HG02884 (cell line): Measurements from ENCODE around the gene MALRD1.

Source experiments
- ATAC-seq: cut with Tn5 transposase; IDR thresholded peaks from one replicate; pipeline ENCODE4 v1.9.1; 2021; ENCODE audit warnings: mild to moderate bottlenecking, moderate library complexity; ENCODE audit not compliant: unreplicated experiment

The MALRD1 gene

DNA sequence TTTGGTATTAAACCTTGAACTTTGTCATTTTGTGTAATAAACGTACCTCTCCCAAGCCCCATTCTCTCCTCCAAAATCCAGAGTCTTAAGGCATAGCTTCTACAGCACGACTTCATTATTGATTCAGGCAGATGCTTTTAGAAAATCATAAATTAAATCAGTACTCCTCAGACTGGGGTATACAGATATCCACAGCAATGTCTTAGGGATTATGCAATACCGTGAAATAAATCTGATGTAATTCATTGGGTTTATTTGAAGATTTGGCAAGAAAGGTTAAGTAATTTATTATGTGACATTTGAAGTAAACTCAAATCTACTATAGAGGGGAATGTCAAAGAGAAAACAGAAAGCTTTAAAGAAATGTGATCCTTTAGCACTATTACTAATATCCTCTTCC is 521.5 kb downstream of the MALRD1 start:
- no peak for ATAC-seq

DNA sequence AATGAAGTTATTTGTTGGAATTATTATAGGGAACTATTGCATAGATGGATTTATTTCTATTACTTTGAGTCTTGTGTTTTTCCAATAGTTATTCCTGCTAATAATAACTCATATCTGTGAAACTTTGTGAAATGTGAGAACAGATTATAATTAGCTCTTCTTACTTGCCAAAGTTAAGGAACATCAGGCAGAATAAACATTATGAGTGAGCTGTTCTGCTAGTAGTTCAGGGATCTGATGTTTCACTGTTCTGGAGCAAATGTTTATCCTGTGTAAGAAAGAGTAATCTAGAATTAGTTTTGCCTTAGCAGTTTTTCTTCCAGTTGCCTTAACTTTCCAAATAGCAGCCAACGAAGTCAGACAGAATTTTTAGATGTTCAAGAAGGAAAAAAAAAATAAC is 522.4 kb downstream of the MALRD1 start:
- ATAC-seq, result no peak

DNA sequence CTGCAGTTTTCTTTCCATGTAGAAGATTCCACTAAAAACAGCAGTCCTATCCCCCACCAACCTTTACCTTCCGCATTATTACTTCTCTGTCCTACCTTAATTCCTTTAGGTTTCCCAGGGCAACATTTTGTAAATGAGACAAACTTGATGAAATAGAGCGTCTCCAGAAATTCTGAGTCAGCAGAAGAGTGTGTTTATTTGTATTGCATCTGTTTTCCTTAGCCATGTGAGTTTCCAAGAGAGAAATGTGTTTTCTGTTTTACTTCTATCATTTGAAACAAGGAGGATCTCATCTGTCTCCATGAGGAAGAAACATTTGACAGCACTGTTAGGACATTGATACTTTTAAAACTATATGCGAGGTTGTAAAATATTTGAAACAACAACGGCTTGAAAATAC is 523.5 kb downstream of the MALRD1 start:
- ATAC-seq, result no peak

DNA sequence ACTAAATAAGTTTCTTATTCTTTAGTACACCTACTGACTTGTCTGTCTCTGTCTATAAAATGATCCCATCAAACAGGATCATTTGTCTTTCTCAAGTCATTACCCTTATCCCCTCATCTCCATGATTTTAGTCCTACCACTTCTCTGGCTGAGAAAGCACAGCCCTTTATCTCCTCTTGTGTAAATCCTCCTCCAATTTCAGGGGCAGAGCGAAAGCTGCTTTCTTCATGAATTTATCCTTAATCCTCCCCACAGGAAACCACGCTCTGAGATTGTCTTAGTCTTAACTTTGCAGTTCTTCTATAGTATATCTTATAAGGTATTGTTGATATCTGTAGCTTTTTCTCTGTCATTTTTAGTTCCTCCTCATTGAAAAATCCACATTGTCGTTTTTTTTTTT is 528.0 kb downstream of the MALRD1 start:
- ATAC-seq, result no peak

DNA sequence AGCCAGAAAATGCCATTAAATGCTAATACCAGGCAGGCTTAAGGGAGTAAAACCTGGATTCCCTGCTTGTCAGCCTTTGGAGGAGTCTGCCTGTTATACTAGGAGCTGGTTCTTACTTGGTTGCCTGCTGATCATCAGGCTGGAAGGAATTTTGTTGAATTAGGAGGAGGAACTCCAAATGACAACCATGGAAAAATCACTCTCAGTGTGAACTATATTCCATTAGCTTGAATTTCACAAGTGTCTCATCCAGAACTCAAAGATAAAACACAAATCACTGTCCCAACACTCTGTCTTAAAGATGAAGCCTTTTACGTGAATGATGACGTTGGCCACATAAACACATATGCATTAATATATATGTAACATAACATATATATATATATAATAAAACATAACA is 528.8 kb downstream of the MALRD1 start:
- no peak for ATAC-seq

DNA sequence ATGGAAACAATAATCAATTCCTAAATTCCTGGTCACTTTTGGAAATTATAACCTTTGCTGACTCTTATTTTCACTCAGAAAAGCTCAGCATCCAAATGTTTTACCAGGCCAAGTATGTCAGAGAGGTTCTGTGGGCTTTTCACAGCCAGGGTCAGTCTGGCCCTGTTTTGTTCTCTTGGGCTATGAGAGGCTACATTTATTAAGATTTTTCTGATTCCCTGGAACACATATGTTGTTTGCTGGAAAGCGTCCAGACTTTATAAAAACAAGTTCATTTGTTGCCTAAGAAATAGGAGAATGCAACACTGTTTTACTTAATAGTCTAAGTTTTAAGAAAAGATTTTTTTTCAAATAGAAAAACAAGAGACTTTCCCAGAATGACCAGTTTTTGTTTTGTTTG is 529.2 kb downstream of the MALRD1 start:
- no peak for ATAC-seq

DNA sequence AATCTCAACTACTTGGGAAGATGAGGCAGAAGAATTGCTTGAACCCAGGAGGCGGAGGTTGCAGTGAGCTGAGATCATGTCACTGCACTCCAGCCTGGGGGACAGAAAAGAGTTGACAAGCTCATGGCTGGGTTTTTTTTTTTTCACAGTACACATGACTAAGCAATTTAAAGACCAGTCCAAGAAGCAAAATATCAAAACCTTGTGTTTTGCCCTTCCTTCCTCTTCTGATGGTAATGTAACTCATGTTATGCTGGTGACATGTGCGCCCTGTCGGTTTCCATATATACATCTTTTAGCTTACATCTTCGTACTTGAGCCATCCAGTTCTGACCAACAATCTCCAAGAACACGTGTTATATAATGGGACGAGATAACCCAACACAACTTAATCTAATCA is 530.0 kb downstream of the MALRD1 start:
- ATAC-seq, result no peak

DNA sequence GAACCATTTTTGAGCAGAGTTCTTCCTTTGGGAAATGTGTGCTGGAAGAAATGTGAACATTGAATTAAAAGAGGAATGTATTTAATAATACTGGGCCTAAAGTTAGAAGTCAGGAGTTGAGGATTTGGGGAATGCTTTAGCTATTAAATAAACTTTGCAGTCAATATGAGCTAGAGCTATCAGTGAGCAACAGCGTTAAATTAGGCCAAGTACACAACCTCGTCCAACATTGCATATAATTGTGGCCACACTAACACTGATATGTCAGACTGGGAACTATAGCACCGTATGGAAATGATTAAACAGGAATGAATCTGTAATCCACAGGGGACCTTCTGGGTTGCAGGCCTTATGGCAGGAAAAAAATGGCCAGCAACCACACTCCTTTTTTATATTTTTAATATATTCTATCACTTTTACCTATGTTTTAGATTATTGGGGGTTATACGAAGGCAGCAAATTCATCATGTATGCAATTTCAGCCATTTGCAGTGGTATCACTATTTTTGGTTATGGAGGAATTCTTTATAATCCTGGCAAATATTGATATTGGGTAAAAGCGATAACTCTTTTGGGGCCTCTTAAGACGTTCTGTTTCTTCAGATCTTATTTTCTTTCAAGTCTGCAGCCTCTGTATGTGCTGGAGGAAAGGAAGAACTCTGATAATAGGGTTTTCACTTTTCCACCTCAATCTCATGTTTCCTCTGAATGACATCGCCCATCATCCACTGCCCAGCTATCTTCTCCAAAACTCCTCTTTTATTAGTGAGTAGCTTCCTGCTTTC is 531.4 kb downstream of the MALRD1 start:
- ATAC-seq, result no peak

DNA sequence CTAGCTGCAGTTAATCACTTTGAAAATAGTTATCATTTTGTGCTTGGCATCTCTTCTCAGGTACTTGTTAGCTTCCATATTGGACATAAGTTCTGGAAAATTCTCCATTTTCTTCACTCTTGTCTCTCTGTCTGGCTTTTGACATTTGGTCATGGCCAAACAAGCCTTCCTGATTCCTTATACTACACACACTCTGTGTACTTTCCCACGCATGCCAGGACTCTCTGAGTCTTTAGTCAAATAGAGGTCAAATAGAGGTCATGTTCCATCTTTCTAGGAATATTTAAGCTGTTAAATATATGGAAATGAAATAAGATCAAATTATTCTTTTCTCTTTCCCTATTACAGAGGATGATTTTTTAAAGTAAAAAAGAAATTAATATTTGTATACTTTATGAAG is 532.1 kb downstream of the MALRD1 start:
- ATAC-seq, result no peak

DNA sequence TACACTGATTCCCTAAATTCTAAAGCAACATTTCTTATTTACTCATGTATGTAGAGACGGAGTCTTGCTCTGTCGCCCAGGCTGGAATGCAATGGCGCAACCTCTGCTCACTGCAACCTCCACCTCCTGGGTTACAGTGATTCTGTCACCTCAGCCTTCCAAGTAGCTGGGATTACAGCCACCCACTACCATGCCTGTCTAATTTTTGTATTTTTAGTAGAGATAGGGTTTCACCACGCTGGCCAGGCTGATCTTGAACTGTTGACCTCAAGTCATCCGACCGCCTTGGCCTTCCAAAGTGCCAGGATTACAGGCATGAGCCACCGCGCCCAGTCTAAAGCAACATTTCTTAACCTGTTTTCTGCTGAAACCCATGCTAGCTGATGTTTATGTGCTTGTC is 540.0 kb downstream of the MALRD1 start:
- ATAC-seq, result no peak

DNA sequence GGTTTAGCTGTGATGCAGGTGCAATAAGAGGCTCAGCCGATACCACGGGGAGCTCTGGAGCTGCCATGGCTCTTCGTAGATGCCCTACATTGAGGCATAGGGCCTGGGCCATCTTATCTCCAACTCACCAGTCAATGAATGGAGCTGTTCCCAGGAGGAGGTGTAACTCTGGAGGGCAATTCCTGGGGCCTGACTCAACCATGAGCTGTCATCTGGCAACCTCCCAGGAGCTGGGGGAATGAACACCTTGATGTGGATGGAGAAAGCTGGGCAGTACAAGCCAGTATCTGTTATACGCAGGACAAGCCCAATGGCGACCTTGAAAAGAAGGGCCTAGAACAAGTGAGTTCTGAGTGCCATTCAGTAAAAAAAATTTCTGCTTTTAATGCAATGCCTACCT is 543.7 kb downstream of the MALRD1 start:
- ATAC-seq, result no peak

DNA sequence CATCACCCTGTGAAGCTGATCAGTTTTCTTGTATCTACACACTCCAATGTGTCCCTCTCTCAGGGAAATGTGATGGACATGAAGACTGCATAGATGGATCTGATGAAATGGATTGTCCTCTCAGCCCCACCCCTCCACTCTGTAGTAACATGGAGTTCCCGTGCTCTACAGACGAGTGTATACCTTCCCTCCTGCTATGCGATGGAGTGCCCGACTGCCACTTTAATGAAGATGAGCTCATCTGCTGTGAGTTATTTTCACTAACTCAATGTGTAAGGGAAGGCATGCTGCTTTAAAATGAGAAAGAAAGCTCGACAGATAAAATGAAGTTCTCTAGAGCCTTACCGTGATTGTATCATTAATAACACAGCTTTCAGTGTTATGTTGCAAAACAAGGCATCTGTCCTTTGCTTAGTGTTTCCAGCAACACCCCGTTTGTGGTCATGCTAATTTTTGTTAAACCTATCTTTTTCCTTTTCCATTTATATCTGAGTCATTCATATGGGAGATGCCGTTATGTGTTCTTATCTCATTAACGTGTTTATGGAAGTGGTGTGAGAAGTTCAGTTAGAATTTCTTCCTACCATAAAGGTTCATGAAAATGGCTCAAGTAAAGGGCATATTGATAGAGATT is 546.7 kb downstream of the MALRD1 start:
- ATAC-seq, result no peak

DNA sequence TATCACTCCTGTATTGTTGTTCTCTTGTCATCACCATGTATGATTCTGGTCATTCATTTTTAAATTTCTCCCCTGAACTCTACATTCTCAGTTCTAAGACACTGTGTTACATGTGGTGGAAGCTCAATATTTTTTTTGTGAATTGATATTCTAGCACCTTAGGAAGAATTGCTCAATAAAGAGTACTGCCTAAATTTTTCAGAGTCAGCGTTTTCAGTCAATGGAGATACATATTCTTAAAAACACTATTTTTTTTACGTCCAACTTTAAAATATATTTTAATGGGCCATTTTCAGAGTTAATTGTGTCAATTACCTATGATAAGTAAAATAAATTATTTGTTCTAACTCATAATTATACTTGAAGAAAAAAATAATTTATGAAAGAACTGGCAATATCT is 557.2 kb downstream of the MALRD1 start:
- ATAC-seq, result no peak

DNA sequence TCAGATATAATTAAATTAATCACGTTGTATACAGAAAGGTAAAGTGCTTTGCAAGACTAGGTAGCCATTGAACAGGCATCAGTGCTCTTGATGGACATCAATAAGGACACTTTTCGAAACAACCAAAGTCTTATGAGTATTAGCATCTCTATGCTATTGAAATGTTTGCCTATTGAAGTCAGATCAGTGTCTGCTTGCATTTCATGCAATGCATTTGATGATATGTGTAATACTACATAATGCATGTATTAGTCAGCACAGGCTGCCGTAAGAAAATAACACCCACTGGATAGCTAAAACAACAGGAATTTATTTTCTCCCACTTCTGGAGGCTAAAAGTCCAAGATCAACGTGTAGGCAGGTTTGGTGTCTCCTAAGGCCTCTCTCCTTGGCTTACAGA is 558.4 kb downstream of the MALRD1 start:
- no peak for ATAC-seq

DNA sequence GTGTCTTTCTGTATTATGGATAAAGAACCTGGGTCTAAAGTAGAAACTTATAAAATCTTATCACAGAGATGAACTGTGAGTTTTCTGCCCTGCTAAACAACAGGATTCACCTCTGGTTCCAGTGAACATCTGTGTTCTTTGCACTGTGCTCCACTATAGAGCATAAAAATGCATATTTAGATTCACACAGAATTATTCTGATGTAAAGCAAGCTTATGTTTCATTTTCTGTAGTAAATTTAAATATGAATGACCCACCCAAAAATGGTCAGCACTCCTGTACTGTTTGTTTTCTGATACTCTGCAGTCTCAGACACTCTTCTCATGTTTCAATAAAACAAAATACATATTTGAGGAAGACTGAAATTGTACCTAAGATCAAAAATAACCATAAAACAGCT is 563.2 kb downstream of the MALRD1 start:
- ATAC-seq, result no peak

DNA sequence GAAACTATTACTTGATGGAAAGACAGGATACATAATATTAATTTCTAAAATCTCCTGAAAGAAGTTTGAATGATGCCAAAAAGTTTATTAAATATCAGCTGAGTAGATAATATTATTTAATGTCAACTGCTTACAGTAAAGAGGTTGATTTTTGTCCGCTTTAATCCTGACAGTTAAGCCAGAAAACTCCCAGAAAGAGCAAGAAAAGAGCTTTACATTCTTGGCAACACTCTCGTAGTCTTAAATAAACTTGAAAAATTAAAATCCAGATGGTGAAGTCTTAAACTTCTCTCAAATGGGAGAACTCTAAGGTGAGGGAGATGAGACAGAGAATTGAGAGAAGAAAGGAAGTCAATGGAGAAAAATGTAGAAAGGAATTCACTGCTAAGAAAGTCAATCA is 568.4 kb downstream of the MALRD1 start:
- no peak for ATAC-seq

DNA sequence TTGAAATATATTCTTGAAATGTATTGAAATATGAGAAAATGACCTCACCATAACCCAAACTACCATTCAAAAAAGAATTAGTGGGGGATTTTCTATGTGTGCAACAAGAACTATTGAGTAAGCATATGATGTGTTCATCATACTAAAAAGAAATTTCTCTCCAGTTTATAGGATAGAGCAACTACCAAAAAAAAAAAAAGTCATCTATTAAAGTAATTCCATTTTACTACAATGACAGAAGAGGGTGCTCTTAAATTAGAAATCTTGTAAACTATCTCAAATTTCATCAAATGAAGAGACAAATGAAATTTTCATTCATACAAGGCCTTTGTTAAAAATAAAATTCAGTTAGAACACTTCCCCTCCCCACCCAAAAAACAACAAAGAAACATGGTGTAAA is 572.2 kb downstream of the MALRD1 start:
- no peak for ATAC-seq

DNA sequence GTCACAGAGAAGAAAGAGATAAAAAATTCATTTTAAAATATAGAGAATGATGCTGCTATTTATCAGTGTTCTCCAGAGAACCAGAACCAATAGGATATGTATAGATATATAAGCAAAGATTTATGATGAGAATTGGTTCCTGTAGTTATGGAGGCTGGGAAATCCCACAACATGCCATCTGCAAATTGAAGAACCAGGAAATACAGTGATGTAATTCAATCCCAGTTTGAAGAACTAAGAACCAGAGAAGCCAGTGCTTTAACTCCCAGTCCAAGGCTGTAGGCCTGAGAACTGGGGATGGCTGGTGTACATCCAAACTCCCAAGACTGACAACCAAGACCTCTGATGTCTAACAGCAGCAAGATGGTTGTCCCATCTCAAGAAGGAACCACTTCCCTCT is 574.7 kb downstream of the MALRD1 start:
- ATAC-seq, result no peak

DNA sequence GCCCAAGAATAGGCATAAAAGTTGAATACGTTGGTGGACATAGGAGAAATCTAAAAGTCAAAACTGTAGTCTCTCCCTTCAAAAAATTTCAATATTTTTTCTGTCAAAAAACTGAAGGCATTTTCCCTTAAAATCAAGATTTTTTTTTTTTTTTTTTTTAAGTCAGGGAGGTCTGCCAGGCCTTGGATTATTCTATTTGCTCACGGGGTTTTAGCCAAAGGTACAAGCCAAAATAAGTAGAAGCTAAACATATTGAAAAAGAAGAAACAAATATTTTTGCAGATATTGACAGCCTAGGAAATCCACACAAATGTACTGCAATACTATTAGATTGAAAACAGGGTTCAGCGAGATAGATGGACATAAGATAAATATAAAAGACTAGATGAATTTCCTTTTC is 577.6 kb downstream of the MALRD1 start:
- ATAC-seq, result no peak

DNA sequence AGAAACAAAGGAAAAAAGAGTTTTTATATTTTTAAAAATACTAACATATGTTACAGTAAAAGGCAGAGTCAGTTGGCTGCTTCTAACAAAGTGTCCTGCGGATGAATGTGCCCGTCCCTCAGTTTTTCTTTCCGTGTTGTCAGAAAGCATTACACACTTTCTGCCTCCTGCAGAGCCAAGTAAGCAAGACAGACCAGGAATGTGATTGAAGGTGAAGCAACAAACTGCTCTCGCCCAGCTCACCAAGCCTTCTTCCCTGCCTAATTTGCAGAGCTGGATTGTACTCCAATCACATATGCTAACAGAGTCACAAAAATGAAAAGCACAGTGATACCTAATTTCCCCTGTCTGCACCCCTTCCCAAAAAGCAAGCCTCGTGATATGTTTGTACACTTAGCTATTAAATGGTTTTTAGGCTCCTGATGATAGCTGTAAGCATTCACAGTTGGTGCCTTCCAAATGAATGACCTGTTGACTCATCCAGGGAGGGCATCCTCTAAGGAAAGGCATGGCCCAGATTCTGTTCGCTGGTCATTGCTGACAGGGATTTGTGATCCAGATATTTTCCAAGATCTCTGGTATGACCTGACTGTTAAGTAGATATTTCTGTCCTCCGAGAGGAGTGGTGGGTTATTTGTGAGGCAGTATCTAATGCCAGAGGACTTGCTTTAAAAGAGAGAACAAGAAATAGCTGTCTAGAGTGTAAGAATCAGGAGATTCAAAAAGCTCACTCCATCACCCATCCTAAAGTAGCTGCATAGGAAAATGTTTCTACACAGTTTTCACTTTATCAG is 580.4 kb downstream of the MALRD1 start:
- ATAC-seq, result no peak

DNA sequence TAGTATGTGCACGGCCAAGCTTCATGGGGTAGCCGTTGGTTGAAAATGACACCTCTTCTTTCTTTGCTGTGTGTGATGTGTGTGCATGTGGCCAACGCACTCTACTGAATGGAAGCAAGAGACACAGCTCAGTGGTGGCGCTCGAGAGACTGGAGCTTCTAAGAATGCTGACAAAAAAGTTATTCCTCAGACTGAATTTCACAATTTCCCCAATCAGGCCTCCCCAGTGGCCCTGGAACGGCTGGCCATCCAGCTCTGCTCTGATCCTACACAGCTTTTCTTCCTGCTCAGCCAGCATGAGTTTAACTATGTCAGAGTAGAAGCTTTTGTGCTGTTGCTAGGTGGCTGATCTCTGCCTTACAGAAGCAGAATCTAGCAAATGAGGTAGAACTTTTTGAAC is 581.0 kb downstream of the MALRD1 start:
- no peak for ATAC-seq

DNA sequence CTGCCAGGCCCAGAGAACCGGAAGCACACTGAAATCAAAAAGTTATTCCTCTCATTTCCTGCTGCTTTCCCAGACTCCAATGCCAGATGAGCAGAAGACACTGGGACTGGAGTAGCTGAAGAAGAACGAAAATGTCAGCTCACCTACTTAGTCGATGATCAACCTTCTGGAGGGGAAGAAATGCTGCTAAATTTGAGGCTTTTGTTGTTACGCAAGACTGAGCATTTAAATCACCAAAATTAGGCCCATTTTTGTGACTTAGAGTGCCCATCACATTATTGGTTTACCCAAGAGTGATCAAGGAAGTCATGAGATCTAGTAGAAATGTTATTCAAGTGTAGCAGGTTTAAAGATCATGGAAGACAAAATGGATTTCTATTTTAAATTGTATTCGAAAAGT is 585.6 kb downstream of the MALRD1 start:
- no peak for ATAC-seq
